A204.1 (cell line): ENCODE results near the gene CSK.
"Not testable (repeated sequence)": the region's sequence is repeated elsewhere in the genome, so short reads cannot be mapped to it uniquely, and the experiment has no call there.

ENCODE experiments used
- FAIRE-seq: peaks from 2 replicates; lab custom pipeline; 2012; peaks lifted over from hg19 to GRCh38; lab: Jason Lieb, UNC

CSK gene

DNA sequence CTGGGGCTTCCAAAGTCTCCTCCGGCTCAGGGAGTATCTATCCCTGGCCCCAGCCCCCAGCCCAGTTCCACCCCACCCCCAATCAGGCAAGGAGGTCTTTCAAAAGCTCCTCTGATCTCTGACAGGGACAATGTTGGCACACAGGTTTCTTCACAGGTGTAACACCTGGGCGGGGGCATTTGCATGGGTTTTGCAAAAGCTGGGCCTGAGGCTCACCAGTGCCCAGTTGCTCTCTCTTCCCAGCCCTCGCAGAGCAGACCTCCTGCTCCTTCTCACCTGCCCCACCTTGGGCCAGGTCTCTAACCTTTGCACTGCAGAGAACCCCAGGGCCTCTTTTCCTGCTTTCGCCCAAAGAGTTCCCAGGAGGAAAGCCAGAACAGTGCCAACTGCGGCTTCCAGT, 8.6 kb upstream of the CSK start:
- no peak for FAIRE-seq

DNA sequence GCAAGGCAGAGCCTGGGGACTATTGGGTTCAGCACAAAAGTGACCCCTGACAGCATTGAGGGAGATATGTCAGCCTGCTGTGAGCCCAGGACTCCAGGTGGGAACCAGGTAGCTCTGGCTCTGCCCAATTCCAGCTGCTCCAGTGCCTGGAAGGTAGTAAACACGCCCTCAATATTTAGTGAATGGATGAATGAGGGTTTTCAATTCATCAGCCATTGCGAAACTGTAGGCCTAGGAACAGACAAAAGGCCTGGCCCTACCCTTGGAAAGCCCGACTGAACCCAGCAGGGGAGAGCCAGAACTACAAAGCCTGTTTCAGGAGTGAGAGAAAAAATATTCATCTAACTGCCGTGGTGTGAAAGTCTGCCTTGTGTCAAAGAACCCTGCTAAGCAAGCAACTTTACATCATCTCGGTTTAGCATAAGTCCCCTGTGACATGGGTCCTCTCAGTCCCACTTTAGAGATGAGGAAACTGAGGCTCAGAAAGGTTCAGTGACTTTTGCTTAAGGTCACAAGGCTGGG, 8.1 kb upstream of the CSK start:
- no peak for FAIRE-seq

DNA sequence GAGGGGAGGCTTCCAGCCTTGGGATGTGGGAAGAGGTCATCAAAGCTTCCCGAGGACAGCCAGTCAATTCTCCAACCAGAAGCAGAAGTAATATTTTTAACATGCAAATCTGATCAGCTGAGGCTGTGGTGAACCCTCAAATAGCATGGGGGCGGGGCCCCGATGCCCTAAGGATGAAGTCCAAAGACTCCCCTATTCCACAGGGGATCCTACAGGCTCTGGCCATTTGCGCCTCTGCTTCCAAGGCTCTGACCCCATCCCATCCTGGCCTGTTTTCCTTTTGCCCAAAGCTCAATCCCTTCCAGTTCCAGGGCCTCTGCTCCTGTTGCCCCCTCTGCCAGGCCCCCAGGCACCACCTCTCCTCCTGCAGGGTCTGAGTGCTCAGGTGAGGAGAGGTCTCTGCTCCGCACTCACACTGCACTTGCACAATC, 6.7 kb upstream of the CSK start:
- FAIRE-seq = no peak

DNA sequence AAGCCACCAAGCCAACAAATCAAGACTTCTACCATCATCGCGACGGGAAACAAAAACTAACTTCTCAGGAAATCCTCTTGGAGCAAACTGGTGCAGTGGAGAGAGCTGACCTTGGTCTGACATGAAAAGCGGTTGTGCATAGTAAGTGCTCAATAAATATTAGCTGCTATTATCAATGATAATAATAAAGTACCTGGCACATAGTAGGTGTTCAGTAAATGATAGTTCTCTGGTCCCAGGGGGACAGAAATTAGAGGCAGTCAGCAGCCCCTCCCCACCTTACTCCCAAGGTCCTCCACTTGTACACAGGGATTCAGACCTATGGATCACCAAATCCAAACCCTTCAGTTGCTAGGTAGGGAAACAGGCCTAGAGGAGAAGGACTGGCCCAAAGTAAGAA, 6.0 kb upstream of the CSK start:
- FAIRE-seq = no peak

DNA sequence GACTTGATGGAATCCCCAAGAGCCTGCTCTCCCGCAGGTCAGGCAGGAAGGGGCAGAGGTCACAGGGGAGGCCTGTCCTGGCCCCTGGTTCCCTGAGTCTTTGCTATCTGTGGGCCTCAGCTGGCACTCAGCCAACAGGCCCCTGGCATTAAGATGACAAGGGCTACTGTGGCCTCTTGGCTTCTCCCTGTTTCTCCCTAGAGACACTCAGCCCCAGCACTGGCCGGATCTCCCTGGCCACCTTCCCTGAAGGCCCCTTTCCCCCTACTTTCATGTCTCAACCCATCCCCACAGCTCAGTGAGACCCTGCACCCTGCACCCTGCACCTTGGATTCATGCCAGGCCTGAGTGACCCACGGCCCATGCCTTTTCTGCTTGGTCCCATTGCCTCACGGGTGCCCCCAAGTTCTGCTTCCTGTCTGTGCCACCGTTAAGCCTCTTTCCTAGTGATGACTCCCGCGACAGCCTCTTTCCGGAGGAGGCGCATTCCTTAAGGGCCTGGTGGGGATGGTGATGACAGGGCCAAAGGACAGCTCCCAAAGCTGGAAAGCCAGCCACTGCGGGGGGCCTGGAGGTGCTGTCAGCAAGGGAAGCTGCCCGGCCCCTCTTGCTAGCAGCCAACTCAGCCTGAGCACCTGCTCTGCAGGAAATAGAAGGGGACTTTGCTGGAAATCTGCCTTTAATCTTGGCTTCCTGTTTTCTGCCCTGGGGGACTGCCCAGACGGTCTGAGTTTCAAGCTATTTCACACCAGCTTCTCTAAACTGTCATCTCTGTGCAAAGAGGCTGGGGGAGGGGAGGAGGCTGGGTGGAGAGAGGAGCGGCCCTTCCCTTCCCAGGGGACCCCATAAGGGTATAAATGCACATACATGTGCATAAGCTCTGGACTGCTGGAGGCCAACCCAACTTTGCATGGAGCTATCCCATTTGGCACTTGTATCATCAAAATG, 4.8 kb upstream of the CSK start:
- no peak for FAIRE-seq

DNA sequence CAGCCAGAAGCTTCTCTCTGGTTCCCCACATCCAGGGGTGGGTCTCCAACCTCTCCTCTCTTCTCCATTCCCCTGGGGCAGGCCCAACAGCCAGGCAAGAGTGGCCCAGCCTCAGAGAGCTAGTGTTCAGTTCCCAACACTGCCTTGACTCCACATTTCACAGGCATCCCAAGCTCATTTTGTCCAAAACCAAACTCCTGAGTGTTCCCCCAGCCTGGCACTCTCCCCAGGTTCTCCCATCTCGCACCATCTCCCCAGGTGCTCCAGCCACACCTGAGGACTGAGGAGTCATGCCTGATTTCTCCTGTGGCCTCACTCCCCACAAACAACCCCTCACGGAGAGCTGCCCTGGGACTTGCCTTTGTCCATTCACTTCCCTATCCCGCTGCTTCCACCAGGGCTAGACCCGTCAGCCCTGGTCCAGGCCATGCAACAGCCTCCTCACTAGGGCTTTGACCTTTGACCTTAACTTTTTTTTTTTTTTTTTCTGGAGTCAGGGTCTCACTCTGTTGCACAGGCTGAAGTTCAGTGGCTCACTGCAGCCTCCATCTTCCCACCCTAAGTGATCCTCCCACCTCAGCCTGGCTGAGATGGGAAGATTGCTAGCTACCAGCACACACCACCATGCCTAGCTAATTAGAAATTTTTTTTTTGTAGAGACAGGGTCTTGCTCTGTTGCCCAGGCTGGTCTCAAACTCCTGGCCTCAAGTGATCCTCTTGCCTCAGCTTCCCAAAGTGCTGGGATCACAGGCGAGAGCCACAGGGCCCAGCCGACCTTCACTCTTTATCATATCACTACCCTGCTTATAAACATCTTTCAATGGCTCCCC, 3.9 kb upstream of the CSK start:
- FAIRE-seq = no peak

DNA sequence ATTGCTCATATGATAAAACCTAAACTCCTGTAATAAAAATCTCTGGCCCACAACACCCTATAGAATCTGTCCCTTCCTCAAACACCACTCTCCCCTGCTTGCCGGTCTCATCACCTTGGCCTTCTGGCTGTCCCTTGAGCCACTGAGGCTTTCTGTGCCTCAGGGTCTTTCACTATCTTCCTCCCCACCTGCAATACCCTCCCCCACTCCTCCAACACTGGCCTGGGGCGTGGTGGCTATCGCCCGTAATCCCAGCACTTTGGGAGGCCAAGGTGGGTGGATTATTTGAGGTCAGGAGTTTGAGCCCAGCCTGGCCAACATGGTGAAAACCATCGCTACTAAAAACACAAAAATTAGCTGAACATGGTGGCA, 3.3 kb upstream of the CSK start:
- FAIRE-seq = no peak

DNA sequence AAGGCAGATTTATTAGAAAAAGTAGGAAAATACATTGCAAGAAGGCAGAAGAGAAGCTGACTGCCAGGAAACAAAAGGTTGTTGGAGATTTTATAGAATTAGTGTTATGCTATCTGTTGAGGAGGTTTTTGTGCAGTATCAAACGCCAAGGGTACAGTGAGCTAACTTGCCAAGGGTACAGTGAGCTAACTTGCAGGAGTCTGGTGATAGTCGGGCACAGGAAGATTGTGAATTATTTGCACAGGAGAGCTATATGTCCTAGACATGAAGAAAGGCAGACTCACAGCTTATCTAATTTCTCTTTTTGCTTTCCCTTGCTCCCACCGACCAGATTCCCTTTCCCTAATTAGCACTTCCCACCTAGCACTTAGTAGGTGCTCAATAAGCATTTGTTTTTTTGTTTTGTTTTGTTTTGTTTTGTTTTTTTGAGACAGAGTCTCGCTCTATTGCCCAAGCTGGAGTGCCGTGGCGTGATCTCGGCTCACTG, 2.7 kb upstream of the CSK start:
- no peak for FAIRE-seq

DNA sequence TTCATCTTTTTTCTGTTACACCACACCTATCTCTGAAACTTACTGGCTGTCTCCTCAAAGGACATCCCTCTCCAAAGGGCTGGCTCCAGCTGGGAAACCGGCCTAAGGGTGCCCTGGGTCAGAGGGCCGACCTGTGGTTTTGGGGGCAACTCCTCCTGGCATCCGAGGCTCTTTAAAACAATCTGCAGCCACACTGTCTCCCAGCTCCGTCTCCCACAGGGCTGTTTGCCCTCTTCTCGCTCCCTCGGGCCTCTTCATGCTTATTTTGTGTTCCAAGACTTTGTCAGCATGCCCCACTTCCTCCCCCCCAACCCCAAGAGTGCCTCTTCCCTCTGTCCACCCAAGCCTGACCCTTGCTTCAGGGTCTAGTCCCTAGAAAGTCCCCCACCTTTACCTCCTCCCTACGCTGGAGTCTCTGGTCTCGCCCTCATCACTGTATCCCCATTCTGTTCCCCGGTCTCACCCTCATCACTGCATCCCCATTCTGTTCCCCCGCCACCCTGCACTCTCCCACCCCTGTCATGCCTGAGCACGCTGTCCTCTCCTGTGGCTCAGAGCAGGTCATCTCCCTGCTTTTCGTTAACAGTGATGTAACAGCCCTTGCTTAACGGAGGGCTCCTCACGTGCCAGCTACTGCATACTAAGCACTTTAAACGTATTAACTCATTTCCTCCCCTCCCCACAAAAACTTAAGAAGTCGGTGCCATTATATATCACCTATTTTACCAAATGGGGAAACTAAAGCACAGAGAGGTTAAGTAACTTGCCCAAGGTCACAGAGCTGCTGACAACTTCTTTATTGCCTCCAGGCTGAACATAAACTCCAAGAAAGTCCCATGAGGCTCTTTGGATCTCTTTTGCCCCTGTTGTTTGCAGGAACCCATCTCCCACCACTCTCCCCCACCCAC, 1.1 kb upstream of the CSK start:
- no peak for FAIRE-seq

DNA sequence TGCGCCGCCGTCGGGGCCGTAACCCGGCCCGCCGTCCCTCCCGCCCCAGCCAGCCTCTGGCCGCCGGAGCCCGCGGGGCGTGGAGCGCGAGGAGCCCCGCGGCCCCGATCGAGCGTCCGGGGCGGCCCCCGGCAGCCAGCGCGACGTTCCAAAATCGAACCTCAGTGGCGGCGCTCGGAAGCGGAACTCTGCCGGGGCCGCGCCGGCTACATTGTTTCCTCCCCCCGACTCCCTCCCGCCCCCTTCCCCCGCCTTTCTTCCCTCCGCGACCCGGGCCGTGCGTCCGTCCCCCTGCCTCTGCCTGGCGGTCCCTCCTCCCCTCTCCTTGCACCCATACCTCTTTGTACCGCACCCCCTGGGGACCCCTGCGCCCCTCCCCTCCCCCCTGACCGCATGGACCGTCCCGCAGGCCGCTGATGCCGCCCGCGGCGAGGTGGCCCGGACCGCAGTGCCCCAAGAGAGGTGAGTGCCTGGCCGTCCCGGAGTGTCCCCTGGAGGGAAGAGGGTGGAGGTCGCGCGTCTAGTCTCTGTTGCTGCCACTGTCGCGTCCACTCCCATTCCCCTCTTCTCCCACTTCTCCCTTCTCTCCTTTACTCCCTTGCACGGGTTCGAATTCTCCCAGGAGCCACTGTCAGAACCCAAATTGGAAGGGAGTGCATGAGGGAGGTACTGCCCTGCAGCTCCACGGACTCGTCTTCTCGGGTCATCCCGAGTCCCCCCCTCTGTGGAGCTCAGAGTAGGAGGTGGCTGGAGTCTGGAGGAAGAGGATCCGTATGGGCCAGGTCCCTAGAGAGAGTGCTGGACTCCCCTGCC, 585 bp downstream of the CSK start:
- no peak for FAIRE-seq

DNA sequence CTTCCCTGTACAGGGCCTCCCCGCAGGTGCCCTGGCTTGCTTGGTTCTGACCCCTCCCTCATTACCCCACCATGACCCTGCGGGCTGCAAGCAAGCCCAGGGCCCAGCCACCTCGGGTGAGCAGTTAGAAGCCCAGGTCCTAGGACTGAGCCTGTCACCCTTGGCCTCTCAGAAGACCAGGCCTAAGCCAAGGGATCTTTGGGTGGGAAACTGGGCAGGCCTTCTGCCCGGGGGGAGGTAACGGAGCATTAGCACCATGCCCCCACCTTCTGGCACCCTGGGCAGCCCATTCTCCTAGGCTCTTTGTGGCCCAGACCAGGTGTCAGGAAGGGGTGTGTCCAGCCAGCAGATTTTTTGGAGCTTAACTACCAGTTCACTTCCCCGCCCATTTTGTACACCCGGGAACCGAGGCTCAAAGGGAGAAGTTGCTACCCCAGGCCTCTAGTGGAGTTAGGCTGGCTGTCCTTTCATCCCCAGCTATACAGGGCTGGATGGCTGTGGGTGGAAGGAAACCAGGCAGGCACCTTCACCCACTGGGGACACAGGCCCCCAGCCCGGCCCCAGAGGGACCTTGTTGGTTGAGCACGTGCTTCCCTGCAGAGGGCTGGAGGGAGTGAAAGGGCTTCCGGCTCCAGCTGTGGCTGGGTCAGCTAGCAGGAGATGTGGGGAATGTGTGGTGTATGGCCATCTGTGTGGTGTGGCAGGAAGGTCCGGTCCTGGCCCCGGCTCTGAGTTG, 1.4 kb downstream of the CSK start:
- no peak for FAIRE-seq

DNA sequence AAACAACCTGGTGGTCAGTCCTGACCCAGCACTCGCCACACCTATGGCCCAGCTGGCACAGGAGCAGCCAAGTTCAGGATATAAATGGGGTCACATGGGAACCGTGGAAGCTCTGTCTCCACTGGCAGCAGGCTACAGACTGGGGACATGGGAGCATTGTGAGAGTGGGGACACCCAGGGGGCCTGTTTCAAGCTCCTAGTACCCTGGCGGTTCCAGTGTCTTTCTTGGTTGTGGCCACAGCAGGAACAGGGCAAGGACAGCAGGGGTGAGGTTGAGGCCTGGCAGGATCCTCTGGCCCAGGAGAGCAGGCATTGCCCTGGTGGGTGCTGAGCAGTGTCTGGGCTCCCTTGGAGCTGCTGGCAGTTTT, 1.9 kb downstream of the CSK start:
- no peak for FAIRE-seq

DNA sequence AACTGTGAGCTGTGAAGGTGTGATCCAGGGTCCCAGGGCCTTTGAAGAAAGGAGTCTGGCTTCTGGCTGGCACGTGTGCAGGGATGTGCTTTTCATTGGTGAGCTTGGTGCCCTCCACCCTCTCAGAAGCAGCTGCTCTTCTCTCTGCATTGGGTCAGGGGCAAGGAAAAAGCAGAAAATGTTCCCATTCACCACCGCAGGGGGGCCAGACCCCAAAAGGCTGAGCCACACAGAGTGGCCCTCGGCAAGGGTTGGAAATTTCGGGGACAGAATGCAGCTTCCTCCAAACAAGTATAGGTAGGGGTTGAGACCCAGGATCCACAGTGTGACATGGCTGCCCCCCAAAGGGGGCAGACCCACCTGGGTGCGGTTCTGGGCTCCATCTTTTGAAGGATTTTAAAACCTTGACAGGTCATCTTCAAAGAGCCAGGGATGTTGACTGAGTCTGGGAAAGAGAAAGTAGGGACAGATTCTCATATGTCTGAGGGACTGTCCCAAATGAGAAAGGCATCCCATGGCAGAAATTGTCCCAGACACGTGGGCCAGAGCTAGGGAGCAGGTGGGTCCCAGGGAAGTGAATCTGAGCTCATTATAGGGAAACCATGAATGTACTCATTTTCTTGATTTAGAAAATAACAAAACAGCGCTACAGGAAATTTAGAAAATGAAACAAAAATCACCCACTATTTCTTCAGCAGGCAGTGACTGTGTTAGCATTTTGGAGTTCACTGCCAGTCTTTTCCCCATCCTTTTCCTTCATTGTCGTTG, 2.7 kb downstream of the CSK start:
- no peak for FAIRE-seq

DNA sequence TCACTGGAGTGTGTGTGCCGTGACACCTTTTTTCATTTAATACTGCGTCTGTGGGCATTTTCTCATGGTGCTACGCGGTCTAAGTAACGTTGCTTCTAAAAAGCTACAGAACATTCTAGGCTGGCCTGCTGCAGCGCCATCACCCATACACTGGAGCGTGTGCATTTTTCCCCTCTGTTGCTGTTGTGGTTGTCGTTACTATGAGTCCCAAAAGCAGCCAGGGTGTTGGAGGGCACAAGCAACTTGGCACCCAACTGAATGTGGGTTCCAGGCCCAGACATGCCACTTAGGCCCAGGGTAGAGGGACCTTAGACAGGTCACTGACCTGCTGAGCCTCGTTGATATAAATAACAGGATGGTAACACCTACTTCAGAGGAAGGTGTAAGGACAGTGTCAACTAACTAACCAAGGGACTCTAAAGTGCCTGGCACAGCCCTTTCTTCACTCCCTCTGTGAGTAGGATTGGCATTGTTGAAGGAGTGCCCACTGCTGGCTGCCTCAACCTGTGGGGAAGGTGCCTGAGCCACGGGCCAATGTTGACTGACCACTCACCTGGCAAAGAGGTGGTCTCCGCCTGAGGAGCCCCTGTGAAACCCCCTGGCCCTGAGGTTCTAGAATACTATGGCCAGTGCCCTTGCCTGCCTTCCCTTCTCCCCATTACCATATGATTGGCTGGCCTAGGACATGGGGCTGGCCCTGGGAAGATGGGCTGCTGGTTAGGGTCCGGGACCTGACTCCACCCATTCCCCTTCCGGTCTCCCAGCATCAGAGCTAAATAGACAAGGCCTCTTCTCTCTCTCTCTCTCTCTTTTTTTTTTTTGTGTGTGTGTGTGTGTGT, 3.5 kb downstream of the CSK start:
- no peak for FAIRE-seq

DNA sequence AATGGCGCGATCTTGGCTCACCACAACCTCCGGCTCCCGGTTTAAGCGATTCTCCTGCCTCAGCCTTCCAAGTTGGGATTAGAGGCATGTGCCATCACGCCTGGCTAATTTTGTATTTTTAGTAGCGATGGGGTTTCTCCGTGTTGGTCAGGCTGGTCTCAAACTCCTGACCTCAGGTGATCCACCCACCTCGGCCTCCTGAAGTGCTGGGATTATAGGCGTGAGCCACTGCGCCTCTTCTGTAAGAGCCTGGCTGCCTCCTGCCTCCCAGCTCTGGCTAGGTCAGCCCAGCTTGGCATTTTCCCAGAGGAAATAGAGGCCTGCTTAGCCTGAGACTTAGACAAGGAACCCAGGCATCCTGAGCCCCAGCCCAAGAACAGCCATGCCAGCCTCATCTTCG, 4.2 kb downstream of the CSK start:
- FAIRE-seq = not testable (repeated sequence)

DNA sequence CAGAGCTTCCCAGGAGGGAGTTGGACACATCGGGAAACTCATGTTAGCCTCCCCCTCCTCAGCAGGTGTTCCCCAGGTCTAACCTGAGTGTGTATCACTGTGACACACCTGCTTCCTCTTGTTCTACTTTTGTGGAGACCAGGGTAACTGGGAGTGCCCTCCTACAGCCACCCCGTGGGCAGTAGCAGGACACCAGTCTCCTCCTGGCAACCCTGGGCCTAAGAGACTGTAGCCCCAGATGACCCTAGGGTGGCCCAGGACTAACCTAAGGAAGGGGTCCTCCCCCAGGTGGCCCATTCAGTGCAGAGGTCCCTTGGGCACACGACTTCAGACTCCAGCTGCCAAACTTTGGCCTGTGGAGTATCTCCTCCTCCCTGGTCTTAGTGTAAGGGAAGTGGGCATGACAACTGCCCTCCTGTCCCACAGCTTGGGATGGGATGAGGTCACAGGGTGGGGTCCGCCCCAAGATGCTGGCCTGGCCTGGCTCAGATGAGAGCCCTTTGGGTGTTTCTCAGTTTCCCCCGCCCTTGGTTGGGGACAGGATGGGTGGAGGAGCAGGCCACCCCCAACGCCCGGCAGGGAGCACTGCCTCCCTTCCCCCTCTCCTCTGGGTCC, 4.8 kb downstream of the CSK start:
- FAIRE-seq = no peak

DNA sequence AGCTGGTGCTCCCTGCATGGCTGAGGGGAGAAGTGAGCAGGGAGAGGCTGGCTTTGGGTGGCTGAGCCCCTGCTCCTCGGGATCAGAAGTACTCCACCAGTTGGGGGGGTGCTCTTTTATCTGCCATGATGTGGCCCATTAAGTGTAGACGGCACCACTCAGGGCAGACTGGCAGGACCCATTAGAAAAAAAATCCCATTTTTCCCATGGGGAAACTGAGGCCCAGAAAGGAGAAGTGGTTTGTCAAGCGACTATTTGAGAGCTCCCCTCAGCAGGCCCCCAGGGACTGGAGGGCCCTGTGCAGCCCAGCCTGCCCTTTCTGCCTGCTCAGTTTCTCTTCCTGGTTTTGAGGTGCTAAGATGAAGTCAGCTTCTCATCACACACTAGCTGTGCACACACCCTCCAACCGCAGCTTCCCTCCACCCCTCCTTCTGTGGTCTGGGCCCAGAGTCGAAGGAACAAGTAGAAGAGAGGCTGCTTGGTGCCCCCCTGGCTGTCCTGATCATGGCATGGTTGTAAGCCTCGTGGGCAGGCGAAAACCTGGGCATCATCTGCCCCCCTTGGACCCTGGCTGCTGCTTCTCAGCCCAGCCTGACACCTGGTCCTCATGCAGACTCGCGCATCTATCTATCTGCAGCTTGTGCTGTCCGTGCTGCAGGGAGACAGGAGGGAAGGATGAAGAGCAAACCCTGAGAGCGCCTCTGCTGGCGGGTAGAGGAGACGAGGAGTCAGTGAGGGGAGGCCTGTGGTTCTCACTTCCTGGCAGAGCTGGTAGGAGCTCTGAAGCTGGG, 5.6 kb downstream of the CSK start:
- FAIRE-seq = no peak
